Cerebellar cortex (tissue), 1 donor: ENCODE measurements around the gene OVOL1.

ENCODE experiments used
- DNase-seq: peaks from one replicate; pipeline ENCODE4 v3.0.0-alpha.2; 2015; ENCODE audit warnings: low spot score

Gene OVOL1

DNA sequence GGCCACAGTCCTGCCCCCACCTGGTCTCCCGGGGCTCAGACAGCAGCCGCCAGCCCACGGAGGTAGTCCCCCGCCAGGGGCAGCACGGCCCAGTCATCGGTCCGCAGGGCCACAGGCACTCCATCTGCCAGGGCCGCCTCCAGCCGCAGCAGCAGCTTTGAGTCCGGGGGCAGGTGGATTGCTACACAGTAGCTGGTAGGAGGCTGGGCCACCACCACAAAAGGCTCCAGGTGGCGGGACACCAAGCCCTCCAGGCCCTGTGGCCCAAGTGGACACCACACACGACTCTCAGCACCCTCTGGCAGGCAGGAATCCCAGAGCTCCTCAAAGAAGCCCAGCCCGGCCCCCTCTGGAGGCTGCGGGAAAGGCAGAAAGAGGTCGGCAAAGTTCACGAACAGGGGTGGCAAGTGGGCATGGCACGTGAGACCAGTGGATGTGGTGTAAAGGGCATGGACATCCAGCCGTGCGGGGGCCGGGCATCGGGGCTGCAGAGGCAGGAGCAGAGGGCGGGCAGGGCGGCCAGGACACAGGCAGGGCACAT is 9.0 kb upstream of the OVOL1 start:
- no peak for DNase-seq

DNA sequence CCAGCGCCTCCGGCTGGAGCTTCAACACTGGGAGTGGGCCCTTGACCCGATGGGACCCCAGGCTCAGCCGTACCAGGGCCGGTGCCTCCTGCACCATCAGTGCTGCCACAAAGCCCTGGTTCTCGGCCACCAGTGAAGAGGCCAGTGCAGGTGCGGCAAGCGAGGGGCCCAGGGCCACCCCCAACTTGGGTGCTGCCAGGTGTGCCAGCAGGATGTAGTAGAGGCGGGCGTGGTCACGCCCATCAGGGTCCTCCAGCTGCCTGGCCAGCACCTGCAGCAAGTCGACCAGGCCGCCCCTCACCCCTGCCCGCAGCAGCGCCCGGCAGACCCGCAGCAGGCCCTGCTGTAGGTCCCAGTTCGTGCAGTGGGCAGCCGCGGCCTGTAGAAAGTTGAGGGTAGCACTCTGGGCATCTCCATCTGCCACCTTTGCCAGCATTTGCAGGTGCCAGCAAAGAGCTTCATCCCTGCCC is 8.4 kb upstream of the OVOL1 start:
- no peak for DNase-seq

DNA sequence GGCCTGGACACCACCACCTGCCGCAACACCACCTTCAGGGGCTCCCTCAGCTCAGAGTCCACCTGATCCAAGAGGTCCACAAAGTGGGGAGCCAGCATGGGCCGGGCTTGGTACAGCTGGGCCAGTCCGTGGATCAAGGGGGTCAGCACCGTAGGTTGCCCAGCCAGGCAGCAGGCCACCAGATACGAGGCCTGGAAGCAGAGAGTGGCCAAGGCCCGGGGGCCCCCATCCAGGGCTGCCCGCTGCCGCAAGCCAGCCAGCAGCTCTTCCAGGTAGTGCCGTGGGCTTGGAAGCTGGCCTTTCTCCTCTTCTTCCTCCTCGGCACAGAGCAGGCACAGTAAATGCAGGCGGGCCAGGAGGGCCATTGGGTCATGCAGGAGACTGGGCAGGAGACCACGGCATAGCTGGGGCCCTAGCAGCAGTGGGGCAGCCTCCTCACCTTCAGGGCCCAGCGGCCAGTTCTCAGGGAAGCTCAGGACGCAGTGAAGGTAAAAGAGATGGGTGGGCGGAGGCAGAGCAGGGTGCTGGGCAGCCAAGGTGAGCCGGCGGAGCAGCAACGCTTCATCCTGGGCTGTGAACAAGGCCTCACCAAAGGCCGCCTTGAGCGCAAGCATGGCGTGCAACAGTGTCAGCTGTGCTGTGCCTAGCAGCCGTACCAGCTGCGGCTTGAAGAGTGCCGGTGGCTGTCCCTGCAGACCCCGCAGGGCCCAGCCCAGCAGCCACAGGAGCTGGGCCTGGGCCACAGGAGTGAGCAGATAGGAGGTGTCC is 7.8 kb upstream of the OVOL1 start:
- no peak for DNase-seq

DNA sequence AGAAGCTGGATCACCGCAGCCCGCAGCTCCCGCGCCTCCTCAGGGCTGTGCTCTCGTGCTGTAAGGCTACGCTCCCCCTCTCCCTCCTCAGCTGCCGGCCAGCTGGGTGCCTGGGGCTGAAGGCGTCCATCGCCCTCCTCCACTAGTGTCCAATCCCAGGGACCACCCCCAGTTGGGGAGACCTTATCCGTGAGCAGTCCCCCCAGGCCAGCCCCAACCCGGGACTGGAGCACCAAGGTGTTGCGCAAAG is 7.3 kb upstream of the OVOL1 start:
- DNase-seq: no peak

DNA sequence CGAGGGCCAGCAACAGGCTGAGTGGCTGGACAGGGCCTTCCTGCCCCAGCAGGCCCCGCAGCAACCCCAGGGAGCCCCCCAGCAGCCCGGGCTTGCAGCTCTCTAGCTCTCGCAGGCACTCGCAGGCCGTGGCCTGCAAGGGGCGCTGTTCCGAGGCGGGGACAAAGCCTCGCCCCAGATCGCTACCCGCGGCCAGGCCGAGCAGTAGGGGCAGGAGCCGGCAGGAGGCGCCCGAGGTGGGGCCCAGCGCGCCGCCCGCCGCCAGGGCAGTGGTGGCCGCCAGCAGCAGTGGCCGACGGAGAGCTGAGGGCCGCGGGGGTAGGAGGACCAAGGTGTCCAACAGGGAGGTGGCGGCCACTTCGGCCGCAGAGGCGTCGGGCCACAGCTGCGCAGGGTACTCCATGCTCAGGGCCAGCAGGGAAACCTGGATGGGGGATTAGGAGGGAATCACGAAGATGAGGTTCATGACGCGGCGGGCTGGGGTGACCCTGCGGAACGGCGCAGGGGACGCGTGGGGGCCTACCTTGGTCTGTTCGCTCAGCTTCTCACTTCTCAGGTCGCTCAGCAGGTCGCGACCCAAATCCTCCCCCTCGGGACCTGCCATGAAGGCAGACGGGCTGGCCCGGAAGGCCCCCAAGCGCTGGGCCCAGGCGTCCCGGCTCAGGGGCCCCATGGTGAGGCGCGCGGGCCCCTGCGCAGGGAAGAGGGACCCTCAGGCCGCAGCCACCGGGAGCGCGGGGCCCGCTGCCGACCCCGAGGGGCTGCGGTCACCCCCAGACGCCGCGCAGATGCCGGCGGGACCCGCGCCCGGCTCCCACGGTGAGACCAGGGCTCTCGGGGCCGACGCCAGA is 6.7 kb upstream of the OVOL1 start:
- peak; percentile 49 for DNase-seq

DNA sequence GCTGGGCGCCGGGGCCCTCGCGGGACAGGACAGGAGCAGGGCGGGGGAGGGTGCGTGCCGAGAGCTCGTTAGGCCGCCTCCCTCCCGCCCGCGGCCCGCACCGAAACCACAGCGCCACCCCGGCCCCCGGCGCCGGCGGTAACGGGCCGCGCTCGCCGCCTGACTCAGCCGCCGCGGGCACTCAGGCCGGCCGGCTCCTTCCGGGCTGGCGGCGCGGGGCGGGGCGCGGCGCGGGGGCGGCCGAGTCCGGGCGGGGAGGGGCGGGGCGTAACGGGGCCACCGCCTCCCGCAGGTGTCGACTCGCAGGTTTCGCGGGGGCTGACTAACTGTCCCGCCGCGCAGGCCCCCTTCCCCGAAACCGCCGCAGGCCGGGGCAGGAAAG is 6.1 kb upstream of the OVOL1 start, which contains the start of gene AP5B1:
AP5B1 (minus strand) TSS at position 207 of the 382 bp plus-strand sequence. CDS start 385 bp downstream, outside the sequence.
- DNase-seq: peak; percentile 43

DNA sequence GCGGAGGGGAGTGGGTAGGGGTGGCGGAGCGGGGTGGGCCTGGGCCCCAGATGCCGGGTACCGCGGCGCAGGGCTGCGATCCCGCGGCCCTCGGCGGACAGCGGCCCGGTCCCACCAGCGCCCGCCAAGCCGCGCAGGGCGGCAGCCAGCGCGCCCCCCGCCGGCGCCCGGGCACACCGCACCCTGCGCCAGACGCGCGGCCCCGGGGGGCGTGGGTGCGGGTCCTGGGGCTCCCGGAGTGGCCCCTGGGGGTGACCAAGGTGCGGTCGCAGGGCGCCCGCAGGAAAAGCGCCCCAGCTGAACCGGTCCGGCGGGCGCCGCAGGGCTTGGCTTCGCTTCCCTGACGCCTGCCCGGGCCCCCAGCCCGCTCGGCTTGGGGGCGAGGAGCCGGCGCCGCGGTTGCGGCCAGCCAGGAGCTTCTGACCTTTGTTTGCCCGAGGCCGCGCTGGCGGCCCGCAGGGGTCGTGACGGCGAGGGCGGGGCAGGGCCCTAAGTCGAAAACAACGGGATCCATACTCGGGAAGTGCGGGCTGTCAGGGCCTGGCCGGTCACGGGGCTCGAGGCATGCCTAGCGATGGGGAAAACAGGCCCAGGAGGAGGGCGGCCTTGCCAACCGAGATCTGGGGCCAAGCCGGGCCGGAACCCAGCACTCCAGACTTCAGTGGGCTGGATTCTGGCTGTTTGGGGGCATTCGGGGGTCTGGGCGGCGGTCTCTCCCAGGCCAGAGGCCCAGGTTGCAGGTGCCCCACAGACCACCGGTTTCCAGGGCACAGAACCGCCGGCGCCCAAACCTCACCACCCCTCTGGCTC is 5.5 kb upstream of the OVOL1 start:
- DNase-seq: no peak

DNA sequence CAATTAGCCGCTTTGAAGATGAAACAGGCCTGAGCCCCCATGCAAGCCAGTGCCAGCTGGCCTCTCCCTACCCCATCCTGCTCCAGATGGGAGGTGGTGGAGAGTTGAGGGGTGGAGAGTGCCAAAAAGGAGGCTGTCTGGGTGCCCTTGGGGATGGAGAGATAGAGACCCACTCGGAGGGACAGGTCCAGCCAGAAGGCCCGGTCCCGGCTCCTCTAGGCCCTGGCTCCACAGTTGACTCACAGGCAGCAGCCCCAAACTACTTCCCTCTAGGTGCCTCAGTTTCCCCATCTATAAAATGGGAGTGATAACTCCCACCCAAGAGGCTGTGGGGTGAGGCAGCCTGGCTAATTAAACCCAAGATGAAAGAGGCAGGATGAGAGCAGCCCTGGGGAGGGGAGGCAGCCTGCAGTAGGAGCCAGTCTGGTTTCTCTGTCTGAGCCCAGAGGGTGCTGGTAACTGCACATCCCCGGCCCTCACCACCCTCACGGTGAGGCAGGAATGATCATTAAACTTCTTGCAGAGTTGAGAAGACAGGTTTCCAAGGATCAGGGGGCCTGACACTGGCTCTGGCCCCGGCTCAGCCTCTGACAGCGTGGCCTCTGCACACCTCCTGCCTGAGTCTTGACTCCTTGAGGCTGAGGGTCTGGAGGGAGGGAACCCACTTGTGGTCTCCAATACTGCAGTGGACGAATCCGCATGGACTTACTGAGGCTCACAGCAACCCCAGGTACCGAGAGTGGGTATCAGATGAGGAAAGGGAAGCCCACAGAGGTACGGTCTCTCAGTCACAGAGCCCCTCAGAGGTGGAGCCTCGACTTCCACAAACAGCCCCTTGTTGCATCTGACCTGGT is 4.7 kb upstream of the OVOL1 start:
- DNase-seq: no peak

DNA sequence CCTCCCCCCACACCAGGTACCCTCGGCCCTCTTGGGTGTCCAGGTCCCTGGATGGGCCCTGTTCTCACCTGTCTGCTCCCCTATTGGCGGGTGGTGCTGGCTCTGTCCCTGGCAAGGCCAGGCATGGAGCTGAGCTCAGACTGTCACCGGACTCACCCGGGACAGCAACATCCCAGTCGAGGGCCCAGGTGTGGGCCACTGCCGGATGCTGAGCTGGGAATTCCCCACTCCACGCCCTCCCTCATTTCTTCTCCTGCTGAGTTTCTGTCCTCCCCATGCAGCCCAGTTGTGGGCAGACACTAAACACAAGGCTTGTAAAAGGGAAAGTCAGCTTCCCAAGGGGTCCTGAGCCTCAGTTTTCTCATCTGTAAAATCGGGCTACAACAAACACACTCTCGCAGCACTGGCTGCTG is 4.0 kb upstream of the OVOL1 start:
- no peak for DNase-seq

DNA sequence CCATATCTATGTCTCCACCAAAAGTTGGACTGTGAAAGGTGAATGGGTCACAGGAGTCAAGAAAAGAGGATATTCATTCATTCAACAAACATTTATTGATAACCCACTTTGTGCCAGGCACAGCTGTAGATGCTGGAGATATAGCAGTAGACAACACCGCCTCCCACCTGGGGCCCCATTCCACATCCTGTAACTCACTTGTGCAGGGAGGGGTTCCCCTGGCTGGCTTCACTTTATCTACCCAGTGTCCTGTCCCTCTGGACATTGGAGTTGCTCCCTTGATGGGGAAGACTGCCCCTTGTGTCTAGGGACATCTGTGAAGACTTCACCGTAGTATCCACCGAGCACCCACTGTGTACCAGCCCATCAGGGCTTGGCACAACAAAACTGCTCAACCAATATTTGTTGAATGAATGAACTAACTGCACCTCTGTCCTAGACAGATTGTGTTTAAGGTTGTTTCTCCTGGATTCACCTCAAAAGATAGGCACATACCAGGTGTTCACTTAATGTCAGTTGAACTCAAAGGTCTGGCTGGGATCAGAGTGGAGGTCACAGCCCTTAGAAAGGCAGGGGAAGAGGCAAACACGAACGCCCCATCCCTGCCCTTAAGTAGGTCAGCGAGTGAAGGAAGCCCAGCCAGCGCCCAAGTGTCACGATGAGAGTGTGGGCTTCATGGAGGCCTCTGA is 1.4 kb upstream of the OVOL1 start:
- no peak for DNase-seq

DNA sequence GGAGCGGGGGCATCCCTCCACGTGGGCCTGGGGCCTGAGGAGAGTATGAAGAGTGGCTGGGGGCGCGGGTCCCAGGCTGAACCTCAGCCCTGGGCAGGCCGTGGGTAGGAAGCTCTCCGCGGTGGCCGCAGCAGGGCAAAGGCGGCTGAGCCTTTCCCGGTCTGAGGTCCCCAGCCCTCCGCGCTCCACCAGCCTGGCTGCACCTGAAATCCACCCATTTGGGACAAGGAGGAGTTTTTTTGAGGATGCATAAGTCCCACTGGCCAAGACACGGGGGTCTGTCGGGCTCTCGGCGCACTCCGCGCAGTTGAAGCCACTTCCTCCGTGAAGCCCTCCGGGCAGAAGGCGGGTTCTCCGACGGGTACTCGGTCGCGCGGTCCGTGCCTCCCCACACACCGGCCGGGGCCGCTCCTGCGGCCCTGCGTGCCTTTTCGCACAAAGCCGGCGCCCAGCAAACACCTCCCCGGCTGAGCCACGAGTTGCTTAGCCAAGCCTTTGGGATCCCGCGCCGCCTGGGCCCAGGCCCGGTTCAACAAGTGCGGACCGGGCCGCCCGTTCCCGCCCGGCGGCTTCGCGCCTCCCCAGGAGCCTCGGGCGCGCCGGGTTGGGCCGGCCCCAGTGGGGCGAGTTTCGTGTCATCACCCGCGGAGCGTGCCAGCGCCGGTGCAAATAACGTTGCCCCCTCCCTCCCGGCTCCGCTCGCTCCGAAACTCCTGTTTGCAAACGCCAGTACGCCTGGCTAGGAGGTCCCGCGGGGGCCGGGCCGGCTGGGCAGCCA is 666 bp upstream of the OVOL1 start:
- DNase-seq: no peak

DNA sequence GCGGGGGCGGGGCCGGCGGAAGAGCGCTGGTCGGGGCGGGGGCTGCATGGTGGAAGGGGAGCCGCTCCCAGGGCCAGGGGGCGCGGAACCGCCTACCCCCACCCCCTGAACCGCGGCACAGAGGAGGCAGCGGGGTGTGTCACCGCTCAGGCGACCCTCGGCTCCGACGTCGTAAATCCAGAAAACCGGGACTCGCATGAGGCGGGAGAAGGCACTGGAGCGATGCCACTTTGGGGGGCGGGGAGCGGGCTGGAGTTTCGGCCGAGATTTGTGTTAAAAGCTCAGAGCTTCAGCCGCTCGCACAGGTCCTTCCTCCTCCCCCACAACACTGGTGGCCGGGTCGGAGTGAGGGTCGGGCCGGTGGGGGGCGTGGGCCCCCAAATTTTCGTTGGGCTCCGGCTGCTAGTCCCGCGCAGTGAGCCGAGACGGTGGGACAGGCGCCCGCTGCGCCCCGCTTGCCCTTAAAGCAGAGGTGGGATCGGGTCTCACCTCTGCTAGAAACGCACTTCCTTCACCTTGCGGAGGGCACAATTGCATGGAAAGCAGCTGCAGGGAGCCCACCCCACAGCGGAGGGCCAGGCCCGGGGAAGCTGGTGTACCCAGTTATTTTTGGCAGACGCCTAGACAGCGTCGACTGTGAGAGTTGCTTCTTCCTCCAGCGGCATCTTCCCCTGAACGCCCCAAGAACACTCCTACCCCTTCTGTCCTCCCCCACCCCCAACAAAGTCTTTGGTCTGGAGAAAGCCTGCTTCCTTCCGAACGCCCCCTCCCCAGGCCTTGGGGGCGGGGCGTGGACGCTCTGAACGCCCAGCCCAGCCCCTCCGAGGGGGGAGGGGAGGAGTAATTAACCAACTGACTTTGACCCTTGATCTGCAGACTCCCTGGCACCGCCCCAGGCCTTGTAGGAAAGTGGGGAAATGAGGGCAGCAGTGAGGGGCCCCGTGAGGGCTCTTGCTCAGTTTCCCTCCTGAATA is 1.1 kb downstream of the OVOL1 start:
- no peak for DNase-seq

DNA sequence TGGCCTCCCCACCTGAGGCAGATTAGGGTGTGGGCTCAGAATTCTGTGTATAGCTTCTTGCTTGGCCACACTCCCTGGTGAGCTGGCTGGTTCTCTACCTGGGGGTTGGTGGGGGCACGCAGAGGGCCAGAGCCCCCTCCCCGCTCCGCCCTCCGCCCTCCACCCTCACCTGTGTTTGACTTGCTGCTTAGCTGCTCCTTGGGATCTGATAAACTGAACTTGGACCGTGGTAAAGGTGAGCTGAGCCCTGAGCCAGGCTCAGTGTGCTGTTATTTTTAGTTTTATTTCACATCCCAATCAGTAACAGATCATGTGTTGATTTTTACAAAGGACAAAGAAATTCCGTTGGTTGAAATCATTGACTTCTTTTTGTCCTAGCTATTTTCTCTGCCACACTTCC is 2.0 kb downstream of the OVOL1 start:
- DNase-seq: no peak

DNA sequence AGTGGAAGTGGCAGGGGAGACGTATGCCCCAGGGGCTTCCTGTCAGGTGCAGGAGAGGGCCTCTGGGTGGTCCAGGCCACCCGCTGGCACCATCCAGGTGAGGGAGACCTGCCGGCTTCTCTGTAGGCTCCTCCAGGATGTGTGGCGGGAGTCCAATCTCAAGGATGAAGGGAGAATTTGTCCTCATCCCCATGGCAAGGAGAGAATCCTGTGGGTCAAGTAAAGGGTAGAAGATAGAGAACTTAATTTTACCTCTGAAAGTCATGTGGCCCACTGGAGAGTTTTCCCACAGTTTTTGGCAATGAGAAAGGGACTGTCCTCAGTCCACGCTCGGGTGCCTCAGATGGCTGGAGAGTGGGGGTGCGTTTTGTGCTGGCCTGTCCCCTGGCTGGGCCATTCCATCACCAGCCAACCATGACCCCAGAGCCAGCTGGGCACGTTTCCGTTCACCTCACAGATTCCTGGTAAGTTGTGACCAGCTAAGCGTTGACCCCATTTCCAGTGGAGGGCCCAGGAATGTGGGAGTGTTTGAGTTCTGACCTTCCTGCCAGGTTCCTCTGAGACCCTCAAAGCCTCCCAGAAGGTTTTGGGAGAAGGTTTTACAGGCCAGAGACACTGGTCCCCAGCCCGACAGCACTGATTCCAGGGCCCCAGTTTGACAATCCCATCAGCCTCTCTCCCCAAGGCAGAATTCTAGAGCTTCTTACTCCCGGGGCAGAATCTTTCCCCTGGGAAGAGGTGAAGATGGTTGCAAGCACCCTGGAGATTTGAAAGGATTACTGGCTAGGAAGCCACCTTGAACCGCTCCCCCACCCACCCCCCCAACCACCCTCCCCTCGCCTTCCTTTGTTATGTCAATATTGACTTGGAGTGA is 2.6 kb downstream of the OVOL1 start:
- no peak for DNase-seq

DNA sequence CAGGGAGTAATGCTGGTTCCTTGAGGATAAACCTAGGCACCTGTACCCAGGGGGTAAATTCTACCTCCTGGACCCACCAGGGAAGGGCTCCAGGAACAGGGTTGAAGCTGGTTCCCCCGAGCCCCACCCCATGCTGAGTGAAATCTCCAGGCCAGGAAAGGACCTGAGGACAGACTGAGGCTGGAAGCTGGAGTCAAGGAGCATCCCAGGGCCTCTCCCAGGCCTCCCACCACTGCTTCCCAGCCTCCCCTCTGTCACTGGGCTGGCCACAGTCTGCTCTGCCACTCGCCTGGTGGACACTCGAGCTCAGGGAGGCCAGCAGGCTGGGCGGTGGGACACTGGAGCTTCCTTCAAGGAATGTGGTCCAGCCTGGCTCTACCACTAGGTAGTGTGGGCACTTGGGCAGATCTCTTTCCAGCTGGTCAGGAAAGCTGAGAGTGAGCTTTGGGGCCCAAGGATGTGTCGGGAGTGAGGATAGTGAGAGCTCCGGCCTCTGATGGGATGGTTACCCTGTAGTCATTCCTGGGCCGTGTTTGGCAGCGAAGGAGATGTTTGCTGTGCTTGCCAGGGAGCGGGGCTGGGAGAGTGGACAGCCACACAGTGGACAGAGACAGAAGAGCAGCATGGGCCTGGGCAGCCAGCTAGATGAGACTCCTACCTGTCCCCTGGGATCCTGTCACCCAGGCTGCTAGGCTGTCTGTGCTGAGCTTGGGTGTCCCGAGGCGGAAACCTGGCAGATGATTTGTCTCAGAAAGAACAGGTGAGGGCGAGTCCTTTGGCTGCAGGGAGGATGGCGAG is 3.4 kb downstream of the OVOL1 start:
- no peak for DNase-seq

DNA sequence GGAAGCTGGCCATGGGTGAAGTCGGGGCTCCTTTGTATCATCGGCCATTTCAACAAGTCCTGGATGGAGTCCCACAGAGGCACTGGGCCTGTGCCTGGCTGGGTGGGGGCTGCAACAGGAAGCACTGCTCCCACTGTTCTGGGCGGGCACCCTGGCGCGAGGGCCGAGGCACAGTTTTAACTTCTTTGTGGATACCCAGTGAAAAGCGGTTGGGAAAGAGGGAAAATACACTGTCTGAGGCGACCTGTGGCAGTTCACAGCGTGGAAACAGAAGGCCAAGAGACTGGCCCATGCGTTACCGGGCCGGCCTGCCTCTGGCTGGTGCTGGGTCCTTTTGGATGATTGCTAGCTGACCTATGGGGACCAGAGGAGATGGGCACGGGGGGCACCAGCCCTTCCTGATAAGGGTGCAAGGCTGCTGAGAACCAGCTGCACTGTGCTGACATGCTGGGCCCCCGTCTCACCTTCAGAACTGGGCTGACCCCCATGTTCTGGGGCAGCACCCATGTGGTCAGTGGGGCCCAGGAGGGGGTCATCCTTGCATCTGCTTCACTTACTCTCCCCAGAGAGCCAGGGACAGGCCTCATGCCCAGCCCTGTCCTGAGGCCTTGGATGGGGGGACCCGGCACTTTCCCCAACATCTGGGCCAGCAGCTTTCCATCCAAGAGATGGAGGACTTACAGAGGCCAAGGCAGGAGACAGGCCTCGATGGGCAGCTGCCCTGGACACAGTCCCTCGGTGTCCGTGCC is 4.2 kb downstream of the OVOL1 start:
- no peak for DNase-seq
